ENCODE data around the gene TMEM100.

GRCh38 chr17:55762086-55762858 is 39.6 kb upstream of the TMEM100 start:
- no peak for TF ChIP-seq FOXA1 (IDR thresholded peaks at IDR 0.05)
- no peak for TF ChIP-seq FOXM1 (IDR thresholded peaks at IDR 0.05; ENCODE audit: borderline replicate concordance)
- no peak for TF ChIP-seq BHLHE40 (IDR thresholded peaks at IDR 0.05; ENCODE audit: borderline replicate concordance)
- no peak for TF ChIP-seq ARNT (IDR thresholded peaks at IDR 0.05)
- no peak for TF ChIP-seq TARDBP (IDR thresholded peaks at IDR 0.05)
- TF ChIP-seq SP1 (IDR thresholded peaks at IDR 0.05) = no peak
- no peak for TF ChIP-seq ELF4 (IDR thresholded peaks at IDR 0.05)

Measured in HEK293T (cell line).